ENCODE results near the gene FGD5.

The FGD5 gene, protein sequence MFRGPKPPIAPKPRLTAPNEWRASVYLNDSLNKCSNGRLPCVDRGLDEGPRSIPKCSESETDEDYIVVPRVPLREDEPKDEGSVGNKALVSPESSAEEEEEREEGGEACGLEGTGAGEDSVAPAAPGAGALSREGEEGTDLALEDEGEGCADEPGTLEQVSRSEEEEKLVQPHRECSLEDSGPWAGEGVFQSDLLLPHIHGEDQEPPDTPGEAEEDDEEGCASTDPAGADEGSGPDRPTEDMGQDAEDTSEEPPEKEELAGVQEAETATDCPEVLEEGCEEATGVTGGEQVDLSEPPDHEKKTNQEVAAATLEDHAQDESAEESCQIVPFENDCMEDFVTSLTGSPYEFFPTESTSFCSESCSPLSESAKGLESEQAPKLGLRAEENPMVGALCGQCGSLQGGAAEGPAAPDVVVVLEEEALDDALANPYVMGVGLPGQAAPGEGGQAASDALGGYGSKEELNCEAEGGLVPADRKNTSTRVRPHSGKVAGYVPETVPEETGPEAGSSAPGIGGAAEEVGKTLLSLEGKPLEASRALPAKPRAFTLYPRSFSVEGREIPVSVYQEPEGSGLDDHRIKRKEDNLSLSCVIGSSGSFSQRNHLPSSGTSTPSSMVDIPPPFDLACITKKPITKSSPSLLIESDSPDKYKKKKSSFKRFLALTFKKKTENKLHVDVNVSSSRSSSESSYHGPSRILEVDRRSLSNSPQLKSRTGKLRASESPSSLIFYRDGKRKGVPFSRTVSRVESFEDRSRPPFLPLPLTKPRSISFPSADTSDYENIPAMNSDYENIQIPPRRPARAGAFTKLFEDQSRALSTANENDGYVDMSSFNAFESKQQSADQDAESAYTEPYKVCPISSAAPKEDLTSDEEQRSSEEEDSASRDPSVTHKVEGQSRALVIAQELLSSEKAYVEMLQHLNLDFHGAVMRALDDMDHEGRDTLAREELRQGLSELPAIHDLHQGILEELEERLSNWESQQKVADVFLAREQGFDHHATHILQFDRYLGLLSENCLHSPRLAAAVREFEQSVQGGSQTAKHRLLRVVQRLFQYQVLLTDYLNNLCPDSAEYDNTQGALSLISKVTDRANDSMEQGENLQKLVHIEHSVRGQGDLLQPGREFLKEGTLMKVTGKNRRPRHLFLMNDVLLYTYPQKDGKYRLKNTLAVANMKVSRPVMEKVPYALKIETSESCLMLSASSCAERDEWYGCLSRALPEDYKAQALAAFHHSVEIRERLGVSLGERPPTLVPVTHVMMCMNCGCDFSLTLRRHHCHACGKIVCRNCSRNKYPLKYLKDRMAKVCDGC (N-terminal part only)

DNA sequence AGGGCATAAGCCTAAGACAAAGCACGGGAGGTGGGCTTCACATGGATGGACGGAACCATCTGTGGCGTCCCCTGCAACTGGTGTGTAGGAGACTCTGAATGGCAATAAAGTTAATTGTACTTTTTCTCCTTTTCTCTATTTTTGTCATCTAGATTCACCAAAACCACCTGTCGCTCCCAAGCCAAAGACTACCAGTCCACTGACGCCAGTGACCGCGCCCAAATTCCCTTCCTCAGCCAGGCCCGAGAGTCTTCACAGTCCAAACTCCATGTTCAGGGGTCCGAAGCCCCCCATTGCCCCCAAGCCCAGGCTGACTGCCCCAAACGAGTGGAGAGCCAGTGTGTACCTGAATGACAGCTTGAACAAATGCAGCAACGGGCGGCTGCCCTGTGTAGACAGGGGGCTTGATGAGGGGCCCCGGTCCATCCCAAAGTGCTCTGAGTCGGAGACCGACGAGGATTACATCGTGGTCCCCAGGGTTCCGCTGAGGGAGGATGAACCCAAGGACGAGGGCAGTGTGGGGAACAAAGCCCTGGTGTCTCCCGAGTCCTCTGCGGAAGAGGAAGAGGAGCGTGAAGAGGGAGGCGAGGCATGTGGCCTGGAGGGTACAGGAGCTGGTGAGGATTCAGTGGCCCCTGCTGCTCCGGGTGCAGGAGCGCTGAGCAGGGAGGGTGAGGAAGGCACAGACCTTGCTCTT is at the start of gene FGD5:
Gene FGD5 (plus strand): TSS at position 159 of the 697 bp plus-strand sequence. CDS start 110 bp downstream, at position 269.
- no peak for DNase-seq

DNA sequence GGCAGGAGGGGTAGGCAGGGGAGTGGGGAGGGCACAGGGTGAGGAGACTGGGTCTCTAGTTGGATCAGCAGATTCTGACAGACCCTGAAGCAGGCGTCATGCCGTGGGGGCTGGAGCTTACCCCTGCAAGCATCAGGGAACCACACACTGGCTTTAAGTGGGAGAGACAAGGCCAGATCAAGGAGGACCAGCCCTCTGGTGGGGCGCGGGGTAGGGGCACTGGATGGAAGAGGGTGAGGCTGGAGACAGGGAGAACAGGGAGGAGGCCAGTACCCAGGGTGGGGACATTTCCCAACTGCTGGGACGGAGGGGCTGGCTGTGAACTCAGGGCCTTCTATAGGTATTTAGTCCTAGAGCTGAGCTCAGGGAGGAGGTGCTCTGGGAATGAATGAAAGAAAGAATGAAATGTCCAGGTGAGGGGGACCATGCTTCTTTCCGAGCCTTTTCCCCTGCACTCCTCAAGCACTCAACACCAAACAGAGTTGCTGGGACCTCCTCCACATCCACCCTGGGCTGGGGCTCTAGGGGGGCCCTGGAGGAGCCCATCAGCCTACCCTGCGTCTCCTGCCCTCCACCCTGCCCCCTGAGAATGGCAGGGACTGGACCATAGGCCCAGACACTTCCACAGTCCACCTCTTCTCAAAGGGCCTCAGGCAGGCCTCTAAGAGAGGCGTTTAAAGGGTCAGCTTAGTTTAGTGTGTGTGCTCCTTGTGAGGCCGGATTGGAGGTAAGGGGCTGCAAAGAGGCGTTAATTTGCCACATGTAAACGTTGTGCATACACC is 49.0 kb upstream of the FGD5 start:
- no peak for DNase-seq

DNA sequence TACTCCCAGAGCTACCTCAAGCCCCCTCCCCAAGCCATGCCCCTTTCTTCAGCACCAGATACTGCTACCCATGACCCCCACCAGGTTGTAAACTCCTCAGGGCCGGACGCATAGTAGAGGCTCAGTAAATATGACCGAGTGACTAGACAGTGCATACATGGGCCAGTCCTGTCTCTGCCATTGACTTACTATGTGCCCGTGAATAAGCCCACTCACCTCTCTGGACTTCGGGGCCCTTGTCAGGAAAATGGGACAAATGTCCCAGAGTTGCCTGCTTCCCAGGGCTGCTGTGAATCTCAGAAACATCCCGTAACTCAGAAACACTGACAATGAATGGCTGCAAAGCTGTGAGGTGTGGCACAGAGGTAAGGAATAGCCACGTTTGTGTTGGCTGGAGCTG is 48.2 kb upstream of the FGD5 start:
- DNase-seq, result no peak

DNA sequence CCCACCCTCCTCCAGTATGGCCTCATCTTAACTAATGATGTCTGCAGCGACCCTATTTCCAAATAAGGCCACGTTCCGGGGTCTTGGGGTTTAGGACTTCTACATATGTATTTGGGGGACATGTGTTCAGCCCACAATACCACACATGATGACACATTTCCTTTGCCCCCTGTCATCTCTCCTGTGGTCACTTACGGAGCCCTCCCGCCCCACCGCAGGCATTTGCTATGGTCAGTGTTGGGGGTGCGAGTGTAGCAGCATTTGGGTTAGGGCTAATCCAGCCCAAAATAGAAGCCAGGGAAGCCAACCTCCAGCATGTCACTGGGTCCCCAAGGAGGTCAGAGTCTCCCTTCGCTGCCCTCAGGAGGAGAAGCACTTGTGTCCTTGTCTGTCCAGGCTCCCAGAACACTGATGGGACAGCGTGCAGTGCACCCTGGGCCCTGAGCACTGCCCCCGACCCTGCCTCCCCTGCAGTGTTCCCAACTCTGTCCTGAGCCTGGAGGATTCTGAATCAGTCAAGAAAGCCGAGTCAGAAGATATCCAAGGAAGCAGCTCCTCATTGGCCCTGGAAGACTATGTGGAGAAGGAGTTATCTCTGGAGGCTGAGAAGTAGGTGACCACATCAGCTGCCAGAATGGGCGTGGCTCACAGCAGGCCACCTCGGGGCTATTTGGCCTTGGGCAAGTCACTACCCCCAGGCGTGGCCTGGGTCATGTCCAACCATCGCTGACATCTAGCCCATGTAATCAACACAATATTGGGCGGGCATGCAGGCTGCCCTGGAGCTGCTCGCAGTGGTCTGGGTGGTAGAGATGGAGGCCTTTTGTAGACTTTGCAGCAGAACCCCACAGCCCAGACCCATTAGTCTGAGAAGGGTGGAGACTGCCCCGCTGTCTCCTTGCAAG is 46.9 kb upstream of the FGD5 start:
- DNase-seq, result no peak

DNA sequence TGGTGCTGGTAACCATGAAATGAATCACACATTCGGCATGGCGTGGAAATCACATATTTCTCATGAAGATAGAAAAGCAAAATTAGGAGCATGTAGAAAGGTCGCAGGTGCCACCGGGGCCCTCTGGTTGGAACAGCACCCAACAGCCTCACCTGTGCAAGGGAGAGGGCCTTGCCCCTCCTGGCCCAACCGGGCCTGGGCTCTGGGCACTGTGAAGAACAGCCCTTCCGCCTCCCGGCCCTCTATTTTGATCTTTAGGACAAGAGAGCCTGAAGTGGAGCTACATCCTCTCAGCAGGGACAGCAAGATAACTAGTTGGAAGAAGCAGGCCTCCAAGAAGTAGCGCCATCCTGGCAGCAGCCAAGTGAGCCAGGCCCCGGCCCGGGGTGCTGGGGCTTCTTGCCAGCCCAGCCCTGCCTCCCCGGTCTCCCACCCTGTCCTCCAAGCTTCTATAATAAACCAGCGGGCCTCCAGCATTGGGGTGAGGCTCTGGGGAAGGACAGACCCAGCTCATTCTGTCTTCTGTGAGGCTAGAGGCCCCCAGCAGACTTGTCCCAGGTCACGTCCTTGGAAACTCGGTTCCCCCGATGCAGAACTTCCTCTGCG is 46.1 kb upstream of the FGD5 start:
- no peak for DNase-seq

DNA sequence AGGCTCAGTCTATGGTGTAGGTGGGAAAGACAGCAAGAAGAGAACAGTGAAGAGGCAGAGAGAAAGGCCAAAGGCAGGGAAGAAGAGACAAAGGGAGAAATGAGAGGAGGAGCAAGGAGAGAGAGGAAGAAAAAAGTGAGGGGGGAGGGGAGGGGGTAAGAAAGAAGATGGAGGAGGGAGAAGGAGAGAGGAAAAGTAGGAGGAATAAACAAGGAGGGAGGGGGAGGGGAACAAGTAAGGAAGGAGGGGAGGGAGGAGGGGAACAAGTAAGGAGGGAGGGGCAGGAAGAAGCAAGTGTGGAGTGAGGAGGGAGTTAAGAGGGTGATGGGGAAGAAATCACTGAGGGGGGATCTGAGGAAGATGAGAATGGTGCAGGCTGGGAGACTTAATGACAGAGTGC is 45.5 kb upstream of the FGD5 start:
- no peak for DNase-seq

DNA sequence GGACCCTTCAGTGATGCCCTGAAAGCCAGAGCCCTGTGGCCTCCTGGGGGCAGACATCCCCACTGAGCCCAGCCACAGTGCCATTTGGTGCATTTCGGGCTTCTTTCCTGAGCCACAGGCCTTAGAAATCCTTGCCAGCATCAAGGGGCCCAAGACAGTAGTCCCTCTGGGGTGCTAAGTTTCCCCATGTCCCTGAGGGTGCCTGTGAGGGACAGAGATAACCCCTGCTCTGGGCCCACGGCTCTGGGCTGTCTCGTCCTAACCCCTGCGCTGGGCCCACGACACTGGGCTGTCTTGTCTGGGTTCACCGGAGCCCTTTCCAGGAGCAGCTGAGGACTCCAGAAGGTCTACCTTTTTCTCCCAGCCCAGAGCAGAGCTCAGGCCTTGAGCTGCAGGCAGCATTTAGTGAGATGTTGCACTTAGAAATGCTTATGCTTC is 45.1 kb upstream of the FGD5 start:
- DNase-seq, result no peak

DNA sequence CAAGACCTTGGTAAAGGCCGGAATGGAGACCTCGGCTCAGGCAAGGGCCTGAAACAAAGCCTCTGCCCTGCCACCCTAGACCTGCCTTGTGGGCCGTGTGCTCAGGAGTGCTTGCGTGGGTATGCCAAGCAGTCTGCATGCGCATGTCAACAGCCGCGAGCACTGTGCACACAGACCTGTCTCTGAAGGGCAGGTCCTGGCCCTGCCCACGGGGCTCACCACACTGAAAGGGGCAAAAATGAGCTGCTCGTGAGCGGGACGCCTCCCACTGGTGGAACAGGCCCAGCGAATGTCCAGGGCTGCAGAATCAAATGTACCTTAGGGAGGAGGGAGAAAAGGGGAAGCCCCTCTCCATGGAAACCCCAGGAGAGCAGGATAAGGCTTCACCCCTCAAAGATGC is 44.3 kb upstream of the FGD5 start:
- no peak for DNase-seq

DNA sequence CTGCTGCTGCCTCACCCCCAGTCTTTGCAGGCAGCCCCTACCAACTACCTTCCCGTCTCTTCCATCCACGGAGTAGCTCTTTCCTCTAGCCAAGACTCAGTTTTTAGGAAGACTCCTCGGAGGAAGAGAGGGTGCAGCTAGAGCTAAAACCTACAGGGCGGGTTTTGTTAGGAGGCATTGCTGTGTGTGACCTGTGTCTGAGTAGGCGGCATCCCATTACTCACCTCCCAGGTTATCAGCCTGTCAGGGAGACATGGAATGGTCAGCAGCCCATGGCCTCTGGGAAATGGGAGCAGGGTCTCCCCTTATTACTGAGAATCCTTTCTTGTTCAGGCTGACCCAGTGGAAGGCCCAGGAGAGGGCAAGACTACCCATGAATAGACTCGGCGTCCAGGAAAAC is 43.8 kb upstream of the FGD5 start:
- DNase-seq, result no peak

DNA sequence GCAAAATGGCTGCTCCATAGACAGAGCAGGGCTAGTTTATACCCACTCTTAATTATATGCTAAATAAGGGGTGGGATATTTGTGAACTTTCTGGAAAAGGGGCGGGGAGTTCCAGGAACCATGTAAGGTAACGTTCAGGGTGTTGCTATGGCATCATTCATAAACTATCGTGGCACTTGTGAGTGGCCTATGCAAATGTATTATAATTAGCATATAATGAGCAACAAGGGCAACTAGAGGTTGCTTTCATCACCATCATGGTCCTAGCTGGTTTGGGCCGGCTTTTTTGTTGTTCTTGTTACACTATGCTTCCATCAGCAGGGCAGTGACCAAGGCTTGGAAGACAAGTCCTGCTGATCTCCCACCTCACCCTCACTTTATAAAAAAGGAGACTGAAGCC is 43.2 kb upstream of the FGD5 start:
- DNase-seq, result no peak

DNA sequence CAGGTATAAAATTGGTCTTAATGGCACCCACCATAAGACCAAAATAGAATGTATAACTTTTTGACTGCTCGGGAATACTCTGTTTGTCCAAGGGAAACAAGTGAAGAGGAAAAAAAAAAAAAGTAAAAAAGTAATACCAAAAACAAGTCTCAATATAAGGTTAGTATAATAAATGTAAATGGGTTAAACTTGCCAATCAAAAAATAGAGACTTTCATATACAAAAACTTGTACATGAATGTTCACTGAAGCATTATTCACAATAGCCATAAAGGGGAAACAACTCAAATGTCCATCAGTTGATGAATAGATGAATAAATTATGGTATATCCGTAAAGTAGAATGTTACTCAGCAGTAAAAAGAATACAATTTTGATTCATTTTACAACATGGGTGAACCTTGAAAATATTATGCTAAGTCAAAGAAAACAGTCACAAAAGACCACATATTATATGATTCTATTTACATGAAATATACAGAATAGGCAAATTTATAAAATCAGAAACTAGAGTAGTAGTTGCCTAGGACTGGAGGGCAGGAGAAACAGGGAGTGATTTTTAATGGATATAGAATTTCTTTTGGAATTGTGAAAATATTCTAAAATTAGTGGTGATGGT is 39.6 kb upstream of the FGD5 start:
- no peak for DNase-seq

DNA sequence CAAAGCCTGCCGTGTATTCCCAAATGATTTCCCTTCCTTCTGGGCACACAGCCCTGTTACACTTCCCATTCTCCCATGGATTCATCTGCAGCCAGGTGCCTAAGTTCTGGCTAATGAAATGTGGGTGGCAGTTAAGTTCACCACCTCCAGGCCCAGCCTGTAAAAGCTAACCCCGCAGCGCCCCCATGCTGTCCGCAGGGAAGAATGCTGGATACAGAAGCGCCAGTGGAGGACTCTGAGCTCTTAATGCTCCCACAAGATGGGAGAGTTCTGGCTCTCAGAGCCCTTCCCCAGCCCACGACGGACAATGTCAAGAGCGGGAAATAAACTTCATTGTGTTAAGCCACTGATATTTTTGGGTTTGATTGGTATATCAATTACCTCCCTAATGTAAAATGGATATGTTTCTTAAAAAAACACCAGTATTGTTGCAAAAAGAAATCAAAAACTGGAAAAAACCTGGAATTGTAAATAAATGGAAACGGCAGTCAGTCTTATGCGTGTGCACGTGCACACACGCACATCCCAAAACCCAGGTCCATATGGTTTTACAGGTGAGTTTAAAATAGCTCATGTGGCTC is 37.7 kb upstream of the FGD5 start:
- DNase-seq, result no peak

DNA sequence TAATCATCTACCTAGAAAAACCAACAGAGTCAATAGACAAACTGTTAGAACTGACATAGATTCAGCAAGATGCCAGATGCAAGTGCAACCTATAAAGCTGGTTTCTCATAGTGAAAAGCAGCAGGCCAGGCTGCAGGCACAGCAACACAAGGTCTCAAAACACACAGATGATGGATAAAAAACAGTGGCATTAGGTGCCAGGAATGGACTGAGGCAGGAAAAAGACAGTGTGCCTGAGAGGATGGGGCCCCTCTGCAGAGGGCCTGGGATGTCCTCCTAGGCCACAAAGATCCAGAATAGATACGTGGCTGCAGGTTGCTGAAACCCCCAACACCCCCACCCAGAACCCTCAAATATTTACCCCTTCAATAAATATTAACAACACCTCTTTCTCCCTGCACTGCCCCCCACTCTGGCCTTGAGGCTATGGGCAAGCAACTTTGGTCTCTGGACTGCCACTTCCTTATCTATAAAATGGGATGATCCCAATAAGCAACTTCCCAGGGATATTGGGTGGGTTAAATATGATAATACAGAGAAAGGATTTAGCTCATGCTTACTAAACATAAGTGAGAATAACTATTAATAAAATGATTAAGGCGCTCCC is 35.2 kb upstream of the FGD5 start:
- DNase-seq, result no peak

DNA sequence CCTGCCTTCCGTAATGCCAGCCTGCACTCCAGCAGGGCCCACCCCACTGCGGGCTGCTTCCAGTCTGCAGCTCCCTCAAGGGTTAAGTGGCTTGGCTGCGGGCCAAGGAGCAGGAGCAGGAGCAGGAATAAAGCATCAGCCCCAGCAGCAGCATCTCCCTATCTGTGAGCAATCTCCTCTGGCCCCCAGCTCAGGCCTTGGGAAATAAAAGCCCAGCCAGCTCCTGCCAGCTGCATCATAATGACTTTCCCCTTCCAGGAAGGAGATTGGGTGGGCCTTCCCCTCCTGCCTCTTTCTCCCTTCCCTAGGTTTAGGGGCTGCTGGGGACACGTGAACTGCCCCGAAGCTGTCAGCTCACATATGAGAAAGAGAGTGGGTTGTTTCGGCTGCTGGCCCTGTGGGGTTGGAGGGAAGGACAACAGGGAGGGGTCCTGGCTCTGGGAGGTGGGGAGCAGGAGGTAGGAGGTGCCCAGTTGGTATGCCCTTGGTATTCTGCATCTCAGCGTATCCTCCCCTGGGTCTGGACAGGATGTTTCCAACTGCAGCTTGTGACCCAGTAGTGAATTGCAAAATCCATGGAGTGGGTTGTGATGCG is 34.6 kb upstream of the FGD5 start:
- no peak for DNase-seq

DNA sequence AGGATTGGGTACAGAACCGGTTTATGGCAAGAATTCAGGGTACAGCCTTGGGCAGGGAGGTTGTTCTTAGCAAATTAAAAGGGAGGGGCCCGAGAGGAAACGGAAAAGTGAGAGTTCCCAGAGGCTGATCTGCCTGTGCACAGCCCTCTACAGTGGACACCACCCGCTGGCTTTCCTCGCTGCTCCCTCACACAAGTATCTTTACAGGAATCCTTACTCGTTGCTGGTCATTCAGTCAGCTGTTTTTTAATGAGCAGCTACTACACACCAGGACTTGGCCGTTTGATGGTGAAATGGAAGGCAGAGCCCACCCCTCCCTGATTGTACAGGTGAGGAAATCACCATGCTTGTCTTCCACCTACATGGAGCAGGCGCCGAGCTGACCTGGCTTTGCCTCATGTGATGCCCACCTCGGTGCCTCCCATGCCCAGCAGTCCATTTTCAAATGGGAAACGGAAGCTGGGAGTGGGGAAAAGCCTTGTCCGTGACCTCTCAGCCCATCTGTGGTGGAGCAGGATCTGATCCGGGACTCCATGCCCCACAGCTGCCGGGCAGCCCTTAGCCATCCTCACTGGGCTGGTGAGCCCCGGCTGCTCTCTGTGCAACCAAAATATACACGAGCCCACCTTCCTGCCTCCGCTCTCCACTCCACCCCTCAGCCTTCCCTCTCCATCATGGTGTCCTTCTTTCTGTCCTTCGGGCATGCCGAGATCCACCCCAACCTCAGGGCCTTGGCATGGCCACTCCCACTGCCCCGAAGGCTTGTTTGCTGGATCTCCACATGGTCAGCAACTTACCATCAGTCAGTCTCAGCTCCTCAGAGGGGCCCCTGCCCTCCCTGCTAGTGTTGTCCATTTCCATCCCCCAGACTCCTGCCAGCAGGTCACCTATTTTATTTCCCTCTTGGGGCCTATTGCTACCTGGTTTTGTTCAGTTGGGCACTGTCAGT is 33.3 kb upstream of the FGD5 start:
- no peak for DNase-seq

DNA sequence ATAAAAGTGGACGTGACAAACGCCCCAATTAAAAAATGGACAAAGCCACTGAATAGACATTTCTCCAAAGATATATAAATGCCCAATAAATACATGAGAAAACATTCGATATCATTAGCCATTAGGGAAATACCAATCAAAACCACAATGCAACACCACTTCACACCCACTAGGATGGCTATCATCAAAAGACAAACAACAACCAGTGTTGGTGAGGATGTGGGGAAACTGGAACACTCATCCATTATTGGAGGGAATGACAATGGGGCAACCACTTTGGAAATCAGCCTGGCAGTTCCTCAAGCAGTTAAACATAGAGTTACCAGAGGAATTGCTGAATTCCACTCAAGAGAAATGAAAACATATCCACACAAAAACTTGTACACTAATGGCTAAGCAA is 32.4 kb upstream of the FGD5 start:
- no peak for DNase-seq

DNA sequence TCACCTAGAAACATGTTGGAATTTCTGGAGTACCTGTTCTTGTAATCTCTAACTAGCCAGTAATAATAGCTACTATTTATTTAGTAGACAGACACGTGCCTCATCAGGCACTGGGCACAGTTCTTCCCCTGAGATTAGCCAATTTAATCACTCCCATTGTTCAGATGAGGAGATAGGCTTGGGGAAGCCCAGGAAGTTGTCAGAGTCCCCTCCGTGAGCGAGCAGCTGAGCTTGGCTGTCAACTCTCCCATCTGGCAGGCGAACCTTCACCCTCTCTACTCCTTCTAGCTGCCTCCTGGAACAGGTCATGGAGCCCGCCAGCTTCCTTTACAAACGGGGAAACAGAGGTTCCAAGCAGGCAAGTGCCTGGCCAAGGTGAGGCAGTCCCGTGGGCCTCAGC is 31.1 kb upstream of the FGD5 start:
- no peak for DNase-seq

Measured in stimulated activated naive CD4-positive, alpha-beta T cell (primary cell).